GM12891 (cell line): Measurements from ENCODE around the gene ARHGEF17.

Source experiments
- PAX5 ChIP-seq: IDR thresholded peaks from 2 replicates; pipeline ENCODE4 v1.6.1; 2011; ENCODE audit warnings: low read length, moderate library complexity, mild to moderate bottlenecking; ENCODE audit not compliant: insufficient read depth, severe bottlenecking
- POLR2A ChIP-seq: IDR thresholded peaks from 2 replicates; pipeline ENCODE4 v1.6.1; 2011; ENCODE audit warnings: low read depth, low read length, control low read depth
- POLR2AphosphoS5 ChIP-seq: IDR thresholded peaks from 2 replicates; pipeline ENCODE4 v1.6.1; 2011; ENCODE audit warnings: low read depth, low read length, control low read depth
- SPI1 ChIP-seq: IDR thresholded peaks from 2 replicates; pipeline ENCODE4 v1.6.1; 2011; ENCODE audit warnings: low read depth, low read length, control low read depth
- TAF1 ChIP-seq: IDR thresholded peaks from 2 replicates; pipeline ENCODE4 v1.6.1; 2011; ENCODE audit warnings: low read depth, low read length, control low read depth

DNA sequence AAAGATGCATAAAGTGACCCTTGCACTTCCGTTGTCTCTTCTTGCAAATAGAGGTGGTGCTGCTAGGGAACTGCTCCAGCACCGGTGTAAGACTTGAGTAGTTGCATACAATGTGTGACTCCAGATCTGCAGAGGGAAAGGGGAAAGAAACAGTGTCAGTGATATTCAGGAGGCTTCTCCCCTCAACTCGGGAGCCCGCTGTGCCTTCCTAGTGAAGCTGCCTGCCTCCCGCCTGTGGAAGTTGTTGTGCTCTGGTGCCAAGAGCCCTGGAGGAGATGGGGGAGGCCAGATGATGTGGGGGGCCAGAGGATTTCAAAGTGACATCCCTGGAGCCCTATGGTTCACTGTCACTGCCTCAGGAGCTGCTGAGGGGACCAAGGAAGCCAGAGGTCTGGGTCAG is 98.5 kb downstream of the ARHGEF17 start:
- TF ChIP-seq POLR2A (no peak), POLR2AphosphoS5 (no peak), TAF1 (no peak), SPI1 (no peak), PAX5 (no peak)
